IMR-90 (cell line): ENCODE results near the gene POLR3E. TPM values are rescaled to one million over a fixed set of nuclear protein-coding genes. Genes with fewer than 3 reads are reported as not detected.
"Not testable (repeated sequence)": the region's sequence is repeated elsewhere in the genome, so short reads cannot be mapped to it uniquely, and the experiment has no call there.

Source experiments
- ATAC-seq: fragments of 200-7000 bp; cut with Tn5 transposase; 2 replicates; pipeline ENCODE4 v1.9.1; 2020; ENCODE audit warnings: low read depth, mild to moderate bottlenecking, moderate library complexity
- BruUV-seq: library from RNA; stranded (reverse); fragments of 400-500 nt; replicated peaks from 2 replicates; lab custom pipeline; 2021; lab: Mats Ljungman, UMichigan
- CTCF ChIA-PET: fragments of 300-600 bp; formaldehyde crosslinking; extraction: SDS; loops from one replicate; lab custom pipeline; 2021; ENCODE audit warnings: antibody characterized with exemption; lab: Yijun Ruan, JAX
- POLR2A ChIA-PET: fragments of 300-600 bp; sonication (Branson Sonifier 250); formaldehyde crosslinking; loops from one replicate; lab custom pipeline; 2022; ENCODE audit warnings: antibody characterized with exemption; ENCODE audit not compliant: unreplicated experiment; lab: Charles Lee
- DNase-seq: peaks from one replicate; pipeline ENCODE4 v3.0.0; 2013
- H2AFZ ChIP-seq: replicated peaks from 2 replicates; pipeline ENCODE3; 2013; ENCODE audit warnings: low read length, mild to moderate bottlenecking; ENCODE audit not compliant: poor library complexity
- H2AK5ac ChIP-seq: 2 replicates; pipeline ENCODE4 v1.6.1; 2013; ENCODE audit warnings: low read depth, low read length, inconsistent platforms
- H2AK9ac ChIP-seq: replicated peaks from 2 replicates; pipeline ENCODE3; 2013; ENCODE audit warnings: mild to moderate bottlenecking, low read depth, low read length, moderate library complexity; ENCODE audit not compliant: poor library complexity
- H2BK120ac ChIP-seq: 2 replicates; pipeline ENCODE4 v1.6.1; 2013; ENCODE audit warnings: low read depth, low read length, inconsistent platforms
- H2BK15ac ChIP-seq: 3 replicates; pipeline ENCODE4 v1.6.1; 2013; ENCODE audit warnings: low read depth, low read length, inconsistent platforms
- H2BK20ac ChIP-seq: 2 replicates; pipeline ENCODE4 v1.6.1; 2013; ENCODE audit warnings: low read depth, mild to moderate bottlenecking, inconsistent platforms, low read length, moderate library complexity
- H2BK5ac ChIP-seq: 2 replicates; pipeline ENCODE4 v1.6.1; 2013; ENCODE audit warnings: mild to moderate bottlenecking, low read depth, low read length, inconsistent platforms; ENCODE audit not compliant: poor library complexity, severe bottlenecking
- H3K14ac ChIP-seq: replicated peaks from 2 replicates; pipeline ENCODE4 v1.6.1; 2013; ENCODE audit warnings: low read depth, low read length, inconsistent platforms
- H3K18ac ChIP-seq: 2 replicates; pipeline ENCODE4 v1.6.1; 2013; ENCODE audit warnings: low read depth, low read length, control low read depth
- H3K23ac ChIP-seq: 2 replicates; pipeline ENCODE4 v1.6.1; 2013; ENCODE audit warnings: low read depth, low read length, inconsistent platforms
- H3K27ac ChIP-seq: 2 replicates; pipeline ENCODE4 v1.5.1; 2013; ENCODE audit warnings: mild to moderate bottlenecking, control low read depth, low read length; ENCODE audit not compliant: insufficient read depth
- H3K27me3 ChIP-seq: 2 replicates; pipeline ENCODE4 v1.6.1; 2013; ENCODE audit warnings: low read length; ENCODE audit not compliant: control insufficient read depth, insufficient read depth
- H3K36me3 ChIP-seq: 2 replicates; pipeline ENCODE4 v1.6.1; 2013; ENCODE audit warnings: low read length, mixed read lengths; ENCODE audit not compliant: control insufficient read depth, insufficient read depth
- H3K4ac ChIP-seq: 2 replicates; pipeline ENCODE4 v1.6.1; 2013; ENCODE audit warnings: low read depth, low read length, inconsistent platforms
- H3K4me1 ChIP-seq: 2 replicates; pipeline ENCODE4 v1.6.1; 2013; ENCODE audit warnings: low read length, mixed read lengths; ENCODE audit not compliant: control insufficient read depth, insufficient read depth
- H3K4me2 ChIP-seq: 2 replicates; pipeline ENCODE4 v1.6.1; 2013; ENCODE audit warnings: low read depth, mild to moderate bottlenecking, control low read depth, low read length, moderate library complexity
- H3K4me3 ChIP-seq: 2 replicates; pipeline ENCODE4 v1.5.1; 2013; ENCODE audit warnings: low read depth, mild to moderate bottlenecking, control low read depth, low read length, moderate library complexity; ENCODE audit not compliant: insufficient read depth
- H3K56ac ChIP-seq: 2 replicates; pipeline ENCODE4 v1.6.1; 2013; ENCODE audit warnings: low read length, inconsistent platforms; ENCODE audit not compliant: insufficient read depth; ENCODE audit errors: extremely low read depth
- H3K79me1 ChIP-seq, 2 experiments: 2 replicates each; pipeline ENCODE4 v1.6.1; 2013; ENCODE audit warnings: low read length in 2 of 2, inconsistent platforms in 1 of 2, low read depth in 1 of 2
- H3K9ac ChIP-seq: 2 replicates; pipeline ENCODE4 v1.6.1; 2013; ENCODE audit warnings: low read depth, low read length, control low read depth
- H3K9me1 ChIP-seq: 2 replicates; pipeline ENCODE4 v1.6.1; 2013; ENCODE audit warnings: low read length, inconsistent platforms; ENCODE audit not compliant: insufficient read depth
- H3K9me3 ChIP-seq: 2 replicates; pipeline ENCODE4 v1.6.1; 2013; ENCODE audit warnings: low read length; ENCODE audit not compliant: control insufficient read depth, insufficient read depth
- H4K20me1 ChIP-seq: 2 replicates; pipeline ENCODE4 v1.6.1; 2013; ENCODE audit warnings: low read length, inconsistent platforms; ENCODE audit not compliant: insufficient read depth
- H4K5ac ChIP-seq: 2 replicates; pipeline ENCODE4 v1.6.1; 2013; ENCODE audit warnings: mild to moderate bottlenecking, low read depth, low read length, control low read depth
- H4K8ac ChIP-seq, 2 experiments: 2 replicates each; pipeline ENCODE4 v1.6.1; 2013; ENCODE audit warnings: low read depth in 2 of 2, low read length in 2 of 2, control low read depth in 1 of 2, inconsistent platforms in 1 of 2
- H4K91ac ChIP-seq: 2 replicates; pipeline ENCODE4 v1.6.1; 2013; ENCODE audit warnings: low read depth, low read length, inconsistent platforms; ENCODE audit not compliant: insufficient read depth
- WGBS, 2 experiments: methylation state at CpG; one replicate each; pipeline versions ENCODE4 v1.1.5 to v1.1.7; 2013; ENCODE audit warnings: missing lambda C conversion rate in 2 of 2; ENCODE audit not compliant: insufficient read length in 1 of 2; ENCODE audit errors: extremely low coverage in 2 of 2; 5-methylcytosine and 5-hydroxymethylcytosine counted together
- dilution Hi-C: fragments of 300-500 bp; cut with HindIII; formaldehyde crosslinking; loops from one replicate; pipeline ENCODE4 v1.14.3; 2018; ENCODE audit warnings: low sequenced_read_pairs; ENCODE audit not compliant: unreplicated experiment
- in situ Hi-C: fragments of 300-500 bp; cut with MboI; formaldehyde crosslinking; loops from 3 replicates; pipeline ENCODE4 v1.14.3; 2019; ENCODE audit warnings: low sequenced_read_pairs, inconsistent platforms, mixed read lengths
- intact Hi-C: fragments of 100-400 bp; cut with micrococcal nuclease; formaldehyde crosslinking; loops from 2 replicates; pipeline ENCODE4 v1.10.0; 2022
- polyA plus RNA-seq, 3 experiments: library from polyadenylated mRNA; depleted of rRNA; stranded (reverse); fragments of >200 nt; gene quantifications; 2 replicates each; pipeline ENCODE4 v1.2.3, GENCODE V29; 2012; ENCODE audit warnings: low replicate concordance in 1 of 3
- total RNA-seq: library from RNA; depleted of rRNA; stranded (reverse); fragments of >200 nt; gene quantifications from 2 replicates; pipeline ENCODE4 v1.2.3, GENCODE V29; 2012

Gene POLR3E
- total and polyA plus RNA-seq, 2 of the 4 experiments (the other 2 are of a cell fraction) = 19.9 to 46.0 TPM

DNA sequence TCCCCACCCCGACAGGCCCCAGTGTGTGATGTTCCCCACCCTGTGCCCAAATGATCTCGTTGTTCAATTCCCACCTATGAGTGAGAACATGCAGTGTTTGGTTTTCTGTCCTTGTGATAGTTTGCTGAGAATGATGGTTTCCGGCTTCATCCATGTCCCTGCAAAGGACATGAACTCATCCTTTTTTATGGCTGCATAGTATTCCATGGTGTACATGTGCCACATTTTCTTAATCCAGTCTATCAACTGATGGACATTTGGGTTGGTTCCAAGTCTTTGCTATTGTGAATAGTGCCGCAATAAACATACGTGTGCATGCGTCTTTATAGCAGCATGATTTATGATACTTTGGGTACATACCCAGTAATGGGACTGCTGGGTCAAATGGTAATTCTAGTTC is 53.8 kb downstream of the POLR3E start:
- H3K4me3 ChIP-seq, H3K56ac ChIP-seq, H2BK15ac ChIP-seq, dilution Hi-C loops, H3K4me2 ChIP-seq, POLR2A ChIA-PET, H2BK120ac ChIP-seq, H4K5ac ChIP-seq, H2BK5ac ChIP-seq, intact Hi-C loops, CTCF ChIA-PET, BruUV-seq, H3K27ac ChIP-seq, in situ Hi-C loops, H3K18ac ChIP-seq, H3K9ac ChIP-seq, H2AFZ ChIP-seq, H3K14ac ChIP-seq, ATAC-seq, H3K4ac ChIP-seq, H3K23ac ChIP-seq, H2AK9ac ChIP-seq, H2BK20ac ChIP-seq, H4K91ac ChIP-seq, H4K8ac ChIP-seq, H3K9me3 ChIP-seq, DNase-seq, H3K27me3 ChIP-seq, H2AK5ac ChIP-seq: not testable (repeated sequence)
- peaks cover 16% of the 10 kb centered on the region for H3K4me1 ChIP-seq
- H3K36me3 ChIP-seq = peaks cover 51% of the 10 kb centered on the region
- no CpG with 5 or more reads among the region's 6 CpGs for WGBS, 2 experiments
- peaks cover 46 to 85% of the 10 kb centered on the region in 2 experiments for H3K79me1 ChIP-seq
- peaks cover 70% of the 10 kb centered on the region for H4K20me1 ChIP-seq
- H3K9me1 ChIP-seq = peaks cover 22% of the 10 kb centered on the region
